Uterus (tissue), 2 donors: ENCODE data around the gene EML5.

Experiments
- CTCF ChIP-seq, 4 experiments: fragments of 200-600 bp in 2 of 4; fragments of 450-650 bp in 2 of 4; sonication (generic) in 2 of 4; IDR thresholded peaks; one replicate each; pipeline ENCODE4 v1.5.1; 2016 to 2019; ENCODE audit warnings: antibody characterized with exemption in 4 of 4, mild to moderate bottlenecking in 2 of 4, moderate library complexity in 1 of 4
- POLR2A ChIP-seq, 2 donors: fragments of 450-650 bp; IDR thresholded peaks; one replicate each; pipeline ENCODE4 v1.6.1; 2016; ENCODE audit warnings: antibody characterized with exemption in 2 of 2, mild to moderate bottlenecking in 1 of 2, moderate library complexity in 1 of 2

- TF ChIP-seq CTCF (IDR thresholded peaks at IDR 0.05) = no peak
- no peak for TF ChIP-seq POLR2A (IDR thresholded peaks at IDR 0.05)
These were observed 44.5 kb downstream of the EML5 start for GRCh38 chr14:88748288-88748687.
